ENCODE data around the gene DLL3.

The DLL3 gene

GRCh38 chr19:39497996-39498797 lies 550 bp upstream of the DLL3 start:
- H3K27me3 Mint-ChIP-seq, result peaks cover 15% of the 10 kb centered on the region
- peak; percentile 45 for ATAC-seq (ENCODE audit: low read depth)

DNA sequence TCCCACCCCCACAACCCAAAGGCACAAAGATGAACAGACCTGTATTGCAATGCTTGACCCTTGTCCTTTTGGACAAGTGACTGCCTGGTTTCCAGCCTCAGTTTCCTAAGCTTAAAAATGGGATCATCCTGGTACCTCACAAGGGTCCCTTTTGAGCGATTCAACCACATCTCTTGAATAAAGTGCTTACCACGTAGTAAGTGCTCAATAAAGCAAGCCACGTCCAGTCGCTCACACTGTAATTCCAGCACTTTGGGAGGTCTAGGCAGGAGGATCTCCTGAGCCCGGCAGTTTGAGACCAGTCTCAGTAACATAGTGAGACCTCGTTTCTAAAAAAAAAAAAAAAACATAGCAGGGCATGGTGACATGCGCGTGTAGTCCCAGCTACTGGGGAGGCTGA lies 1.2 kb downstream of the DLL3 start:
- ATAC-seq (ENCODE audit: low read depth), result no peak
- Mint-ChIP-seq H3K27me3 (peaks cover 32% of the 10 kb centered on the region), H3K27ac (no peak overlapping the region), H3K9me3 (no peaks in the 10 kb centered on the region), H3K4me1 (peaks cover 24% of the 10 kb centered on the region), H3K4me3 (peak overlapping the region; percentile 67), H3K36me3 (no peaks in the 10 kb centered on the region)
- no peak for DNase-seq (ENCODE audit: low spot score in 2 of 2)

More at GRCh38 chr19:39497996-39498797, 550 bp upstream of the DLL3 start:
- Mint-ChIP-seq H3K36me3 (no peaks in the 10 kb centered on the region), H3K4me3 (peak overlapping the region; percentile 76), H3K4me1 (peaks cover 16% of the 10 kb centered on the region), H3K27ac (no peak overlapping the region), H3K9me3 (no peaks in the 10 kb centered on the region)
- no peak for DNase-seq (ENCODE audit: low spot score in 2 of 2)

DNA sequence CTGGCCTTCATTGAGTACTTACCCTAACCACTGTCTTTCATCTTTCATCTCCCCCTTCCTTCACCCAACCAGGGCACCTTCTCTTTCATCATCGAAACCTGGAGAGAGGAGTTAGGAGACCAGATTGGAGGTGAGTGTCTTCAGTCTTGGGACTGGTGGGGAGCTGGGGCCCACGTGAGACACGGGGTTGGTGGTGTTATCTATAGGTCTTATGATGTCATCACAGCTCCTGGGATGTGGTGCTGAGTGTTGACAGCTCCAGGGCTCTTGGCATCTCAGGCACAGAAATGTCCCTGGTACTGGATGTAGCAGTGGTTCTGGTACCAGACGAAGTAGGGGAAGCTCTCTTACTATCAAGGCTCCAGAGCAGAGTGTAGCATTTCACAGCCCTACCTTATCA lies 1.8 kb downstream of the DLL3 start:
- H3K4me3 Mint-ChIP-seq, result peak overlapping the region; percentile 18
- peaks cover under 1% of the 10 kb centered on the region for H3K36me3 Mint-ChIP-seq
- peaks cover 24% of the 10 kb centered on the region for H3K4me1 Mint-ChIP-seq
- ATAC-seq (ENCODE audit: low read depth) (no peak), DNase-seq (ENCODE audit: low spot score in 2 of 2) (no peak)
- H3K27ac Mint-ChIP-seq, result no peak overlapping the region
- peaks cover 33% of the 10 kb centered on the region for H3K27me3 Mint-ChIP-seq
- no peaks in the 10 kb centered on the region for H3K9me3 Mint-ChIP-seq

DNA sequence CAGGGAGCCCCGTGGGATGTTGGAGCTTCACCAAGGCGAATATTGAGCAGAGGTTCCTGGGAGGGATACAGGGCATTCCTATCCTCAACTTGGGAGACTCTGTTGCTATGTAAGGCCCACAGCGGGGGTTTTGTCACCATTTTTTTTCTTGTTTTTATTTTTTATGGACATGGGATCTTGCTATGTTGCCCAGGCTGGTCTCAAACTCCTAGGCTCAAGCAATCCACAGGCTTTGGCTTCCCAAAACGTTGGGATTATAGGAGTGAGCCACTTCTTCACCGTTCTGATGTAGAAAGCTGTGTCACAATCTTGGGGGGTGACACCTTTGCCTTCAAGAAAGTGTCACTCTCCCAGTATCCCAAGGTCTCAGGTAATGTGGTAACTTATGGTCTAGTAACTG lies 2.6 kb downstream of the DLL3 start:
- H3K4me3 Mint-ChIP-seq, result no peak overlapping the region
- H3K27ac Mint-ChIP-seq, result no peak overlapping the region
- peaks cover 24% of the 10 kb centered on the region for H3K4me1 Mint-ChIP-seq

DNA sequence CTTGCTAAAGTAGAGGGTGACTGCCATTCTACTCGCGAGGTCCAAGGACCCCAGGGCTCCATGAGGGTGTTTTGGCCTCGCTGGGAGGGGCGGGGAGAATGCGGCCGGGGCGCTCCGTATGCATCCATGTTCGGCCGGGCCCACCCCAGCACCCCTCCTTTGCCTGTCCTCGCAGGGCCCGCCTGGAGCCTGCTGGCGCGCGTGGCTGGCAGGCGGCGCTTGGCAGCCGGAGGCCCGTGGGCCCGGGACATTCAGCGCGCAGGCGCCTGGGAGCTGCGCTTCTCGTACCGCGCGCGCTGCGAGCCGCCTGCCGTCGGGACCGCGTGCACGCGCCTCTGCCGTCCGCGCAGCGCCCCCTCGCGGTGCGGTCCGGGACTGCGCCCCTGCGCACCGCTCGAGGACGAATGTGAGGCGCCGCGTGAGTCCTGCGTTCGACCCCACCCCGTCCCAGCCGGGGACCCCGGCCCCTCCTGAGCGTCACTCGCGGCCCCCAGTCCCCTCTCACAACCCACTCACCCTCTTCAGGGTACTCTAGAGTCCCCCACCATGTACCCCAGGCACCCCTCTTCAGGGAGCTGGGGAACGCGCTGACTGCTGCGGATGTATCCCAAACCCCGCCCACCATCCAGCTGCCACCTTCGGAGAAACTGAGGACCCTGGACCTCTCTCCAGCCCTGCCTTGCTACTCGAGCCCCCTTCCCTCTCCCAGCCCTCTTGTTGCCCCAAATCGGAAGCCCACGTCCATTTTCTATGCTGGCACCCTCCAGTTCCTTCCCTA lies 4.1 kb downstream of the DLL3 start:
- Mint-ChIP-seq H3K4me3 (peak overlapping the region; percentile 60), H3K9me3 (peaks cover 2% of the 10 kb centered on the region), H3K27ac (peak overlapping the region; percentile 56), H3K27me3 (peaks cover 40% of the 10 kb centered on the region), H3K4me1 (peaks cover 32% of the 10 kb centered on the region), H3K36me3 (peaks cover 2% of the 10 kb centered on the region)
- peak; percentile 79 to 86 for DNase-seq (ENCODE audit: low spot score in 2 of 2)
- peak; percentile 49 for ATAC-seq (ENCODE audit: low read depth)

More for the DNA sequence above, 2.6 kb downstream of the DLL3 start:
- Mint-ChIP-seq H3K9me3 (peaks cover under 1% of the 10 kb centered on the region), H3K27me3 (peaks cover 37% of the 10 kb centered on the region), H3K36me3 (peaks cover 2% of the 10 kb centered on the region)
- DNase-seq (ENCODE audit: low spot score in 2 of 2) (no peak), ATAC-seq (ENCODE audit: low read depth) (no peak)

DNA sequence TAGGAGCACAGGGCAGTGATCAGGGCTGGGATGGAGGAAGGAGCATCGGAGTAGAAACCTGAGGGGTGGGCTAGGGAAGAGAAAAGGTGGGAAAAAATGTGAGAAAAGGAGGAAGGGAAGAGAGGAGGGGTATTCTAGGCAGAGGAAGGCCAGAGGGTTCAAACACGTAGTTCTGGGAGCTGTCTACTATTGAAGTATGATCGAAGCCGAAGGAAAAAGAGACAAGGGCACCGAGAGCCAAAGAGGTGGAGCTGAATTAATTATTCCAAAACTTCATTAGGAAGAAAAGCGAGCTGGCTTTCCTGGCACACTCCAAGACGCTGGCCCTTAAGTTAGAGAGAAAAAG lies 7.8 kb downstream of the DLL3 start:
- peaks cover 27% of the 10 kb centered on the region for H3K27me3 Mint-ChIP-seq
- H3K36me3 Mint-ChIP-seq, result peaks cover 2% of the 10 kb centered on the region
- H3K27ac Mint-ChIP-seq, result no peak overlapping the region
- peaks cover 22% of the 10 kb centered on the region for H3K4me1 Mint-ChIP-seq
- ATAC-seq (ENCODE audit: low read depth) (no peak), DNase-seq (ENCODE audit: low spot score in 2 of 2) (no peak)
- peaks cover 2% of the 10 kb centered on the region for H3K9me3 Mint-ChIP-seq
- peak overlapping the region; percentile 81 for H3K4me3 Mint-ChIP-seq

GRCh38 chr19:39506944-39507714 lies 8.4 kb downstream of the DLL3 start:
- H3K9me3 Mint-ChIP-seq, result peaks cover 2% of the 10 kb centered on the region
- ATAC-seq (ENCODE audit: low read depth) (peak; percentile 75), DNase-seq (ENCODE audit: low spot score in 2 of 2) (peak; percentile 36 to 50)
- H3K27ac Mint-ChIP-seq, result no peak overlapping the region
- H3K36me3 Mint-ChIP-seq, result peaks cover 2% of the 10 kb centered on the region
- H3K4me1 Mint-ChIP-seq, result peaks cover 22% of the 10 kb centered on the region
- peaks cover 26% of the 10 kb centered on the region for H3K27me3 Mint-ChIP-seq
- peak overlapping the region; percentile 87 for H3K4me3 Mint-ChIP-seq

- no peak overlapping the region for H3K27ac Mint-ChIP-seq
- peaks cover 2% of the 10 kb centered on the region for H3K9me3 Mint-ChIP-seq
- H3K27me3 Mint-ChIP-seq, result peaks cover 26% of the 10 kb centered on the region
- no peak for ATAC-seq (ENCODE audit: low read depth)
- H3K4me1 Mint-ChIP-seq, result peaks cover 22% of the 10 kb centered on the region
- DNase-seq (ENCODE audit: low spot score in 2 of 2), result no peak
- H3K36me3 Mint-ChIP-seq, result peaks cover 2% of the 10 kb centered on the region
- H3K4me3 Mint-ChIP-seq, result peak overlapping the region; percentile 87
These were observed 9.1 kb downstream of the DLL3 start for GRCh38 chr19:39507715-39508364.

DNA sequence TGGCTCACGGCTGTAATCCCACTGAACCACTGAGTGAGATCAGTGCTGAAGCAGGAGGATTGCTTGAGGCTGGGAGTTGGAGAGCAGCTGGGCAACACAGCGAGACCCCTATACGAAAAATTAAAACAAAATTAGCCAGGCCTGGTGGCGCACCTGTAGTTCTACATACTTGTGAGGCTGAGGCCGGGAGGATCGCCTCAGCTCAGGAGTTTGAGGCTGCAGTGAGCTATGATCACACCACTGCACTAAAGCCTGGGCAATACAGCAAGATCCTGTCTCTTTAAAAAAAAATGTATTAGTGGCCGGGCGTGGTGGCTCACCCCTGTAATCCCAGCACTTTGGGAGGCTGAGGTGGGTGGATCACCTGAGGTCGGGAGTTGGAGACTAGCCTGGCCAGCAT lies 9.9 kb downstream of the DLL3 start:
- ATAC-seq (ENCODE audit: low read depth) (no peak), DNase-seq (ENCODE audit: low spot score in 2 of 2) (no peak)
- peaks cover 2% of the 10 kb centered on the region for H3K9me3 Mint-ChIP-seq
- no peak overlapping the region for H3K27ac Mint-ChIP-seq
- no peak overlapping the region for H3K4me3 Mint-ChIP-seq
- peaks cover 15% of the 10 kb centered on the region for H3K4me1 Mint-ChIP-seq
- H3K27me3 Mint-ChIP-seq, result peaks cover 22% of the 10 kb centered on the region
- H3K36me3 Mint-ChIP-seq, result peaks cover 2% of the 10 kb centered on the region

- Mint-ChIP-seq H3K4me3 (no peak overlapping the region), H3K36me3 (peaks cover 2% of the 10 kb centered on the region), H3K4me1 (peaks cover 12% of the 10 kb centered on the region), H3K27me3 (peaks cover 18% of the 10 kb centered on the region), H3K9me3 (peaks cover 2% of the 10 kb centered on the region), H3K27ac (no peak overlapping the region)
- ATAC-seq (ENCODE audit: low read depth) (no peak), DNase-seq (ENCODE audit: low spot score in 2 of 2) (no peak)
These were observed 10.5 kb downstream of the DLL3 start for GRCh38 chr19:39509233-39509632.

- Mint-ChIP-seq H3K9me3 (peaks cover 2% of the 10 kb centered on the region), H3K36me3 (peaks cover 5% of the 10 kb centered on the region), H3K4me1 (peaks cover 14% of the 10 kb centered on the region), H3K4me3 (no peak overlapping the region), H3K27ac (no peak overlapping the region), H3K27me3 (peaks cover 19% of the 10 kb centered on the region)
- DNase-seq (ENCODE audit: low spot score in 2 of 2) (no peak), ATAC-seq (ENCODE audit: low read depth) (no peak)
These were observed 14.2 kb downstream of the DLL3 start for GRCh38 chr19:39512988-39513387.

DNA sequence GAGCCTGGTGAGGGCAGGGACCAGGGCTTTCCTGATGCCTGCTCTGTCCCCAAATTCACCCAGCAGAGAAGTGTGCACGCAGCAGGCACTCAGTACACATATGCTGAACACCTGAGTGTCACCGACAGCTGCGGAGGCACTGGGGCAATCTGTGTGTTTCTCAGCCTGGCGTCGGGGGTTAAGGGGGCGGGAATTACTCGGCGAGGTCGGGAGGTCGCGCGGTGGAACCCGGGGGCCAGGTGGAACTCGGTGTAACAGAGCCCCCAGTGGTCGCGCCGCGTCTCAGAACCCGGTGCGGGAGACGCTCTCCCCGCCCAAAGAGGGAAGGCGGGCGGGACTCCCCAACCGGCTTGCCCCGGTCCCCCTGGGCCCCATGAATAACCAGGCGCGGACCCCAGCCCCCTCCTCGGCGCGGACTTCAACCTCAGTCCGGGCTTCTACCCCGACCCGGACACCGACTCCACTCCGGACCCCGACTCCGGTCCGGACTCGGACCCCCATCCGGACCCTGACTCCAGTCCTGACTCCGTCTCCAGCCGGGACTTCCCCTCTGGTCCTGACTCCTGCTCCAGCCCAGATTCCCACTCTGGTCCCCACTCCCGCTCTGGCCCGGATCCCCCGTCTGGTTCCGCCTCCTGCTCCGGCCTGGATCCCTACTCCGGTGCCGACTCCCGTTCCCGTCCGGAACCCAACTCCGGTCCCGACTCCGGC lies 16.2 kb downstream of the DLL3 start, which contains the start of gene SELENOV:
Gene SELENOV, plus strand, starts transcription at position 300 of the 711 bp plus-strand sequence. Its CDS starts 74 bp downstream, at position 374.
- peaks cover 12% of the 10 kb centered on the region for H3K4me1 Mint-ChIP-seq
- H3K27ac Mint-ChIP-seq, result peak within 1 kb of the TSS; percentile 31
- peak within 1 kb of the TSS; percentile 87 for H3K4me3 Mint-ChIP-seq
- H3K9me3 Mint-ChIP-seq, result peaks cover 2% of the 10 kb centered on the region
- H3K36me3 Mint-ChIP-seq, result peaks cover 5% of the 10 kb centered on the region
- ATAC-seq (ENCODE audit: low read depth), result peak; percentile 72
- H3K27me3 Mint-ChIP-seq, result peaks cover 19% of the 10 kb centered on the region
- no peak for DNase-seq (ENCODE audit: low spot score in 2 of 2)

Measured in memory B cell (primary cell).